Upper lobe of right lung (tissue), 1 donor: Measurements from ENCODE around the gene OR1J1. TPM values are rescaled to one million over a fixed set of nuclear protein-coding genes. Genes with fewer than 3 reads are reported as not detected.

Source experiments
- ATAC-seq: fragments of 200-7000 bp; cut with Tn5 transposase; one replicate; pipeline ENCODE4 v1.9.1; 2020; ENCODE audit warnings: mild to moderate bottlenecking, moderate library complexity
- DNase-seq: peaks from one replicate; pipeline ENCODE4 v3.0.0-alpha.2; 2020
- H3K27ac ChIP-seq: fragments of 200-600 bp; one replicate; pipeline ENCODE4 v1.8.0; 2022
- H3K27me3 ChIP-seq: fragments of 200-600 bp; one replicate; pipeline ENCODE4 v1.8.0; 2022; ENCODE audit warnings: mild to moderate bottlenecking
- H3K36me3 ChIP-seq: fragments of 200-600 bp; one replicate; pipeline ENCODE4 v1.8.0; 2022
- H3K4me1 ChIP-seq: fragments of 200-600 bp; one replicate; pipeline ENCODE4 v1.8.0; 2022
- H3K4me3 ChIP-seq: fragments of 200-600 bp; one replicate; pipeline ENCODE4 v1.8.0; 2022; ENCODE audit warnings: mild to moderate bottlenecking
- H3K9me3 ChIP-seq: fragments of 200-600 bp; one replicate; pipeline ENCODE4 v1.8.0; 2022
- CTCF ChIP-seq: fragments of 200-600 bp; IDR thresholded peaks from one replicate; pipeline ENCODE4 v1.8.0; 2022; ENCODE audit warnings: antibody characterized with exemption
- intact Hi-C: fragments of 100-400 bp; cut with DNase I; formaldehyde crosslinking; loops from one replicate; pipeline ENCODE4 v1.11.0; 2022
- total RNA-seq: library from RNA; stranded (reverse); fragmentation: NEBNext Ultra II Directional; extraction: Animal tissue kit (Norgen Biotek cat#: 25700); gene quantifications from one replicate; pipeline ENCODE4 v1.2.1, GENCODE V29; 2021
- donor health status: DM: no; HTN: yes; CAD: no; lungs with severe emphysema.

The OR1J1 gene
- total RNA-seq, 1 donor from 2014 or later: not detected

GRCh38 chr9:122457787-122458186, 19.9 kb downstream of the OR1J1 start:
- Histone ChIP-seq H3K36me3 (no peaks in the 10 kb centered on the region), H3K4me3 (no peak overlapping the region), H3K27ac (no peak overlapping the region), H3K9me3 (no peaks in the 10 kb centered on the region), H3K27me3 (peaks cover 11% of the 10 kb centered on the region), H3K4me1 (no peaks in the 10 kb centered on the region)
- no peak for TF ChIP-seq CTCF
- DNase-seq (no peak), ATAC-seq (no peak)
- intact Hi-C loops: no loop called here

- Histone ChIP-seq H3K9me3 (no peaks in the 10 kb centered on the region), H3K4me1 (no peaks in the 10 kb centered on the region), H3K27ac (no peak overlapping the region), H3K36me3 (no peaks in the 10 kb centered on the region), H3K27me3 (peaks cover 3% of the 10 kb centered on the region), H3K4me3 (no peak overlapping the region)
- intact Hi-C loops: no loop called here
- no peak for TF ChIP-seq CTCF
- DNase-seq: no peak
- no peak for ATAC-seq
Measured at GRCh38 chr9:122456123-122456522, 21.6 kb downstream of the OR1J1 start.

GRCh38 chr9:122453677-122454135, 24.0 kb downstream of the OR1J1 start:
- Histone ChIP-seq H3K27me3 (peaks cover 3% of the 10 kb centered on the region), H3K4me1 (no peaks in the 10 kb centered on the region), H3K27ac (no peak overlapping the region), H3K36me3 (no peaks in the 10 kb centered on the region), H3K4me3 (no peak overlapping the region), H3K9me3 (no peaks in the 10 kb centered on the region)
- no peak for DNase-seq
- intact Hi-C loops: no loop called here
- no peak for TF ChIP-seq CTCF
- no peak for ATAC-seq

GRCh38 chr9:122446819-122447484, 30.8 kb downstream of the OR1J1 start:
- no peak for TF ChIP-seq CTCF
- intact Hi-C loops: no loop called here
- DNase-seq (no peak), ATAC-seq (no peak)
- no peak overlapping the region for H3K4me3 ChIP-seq
- H3K9me3 ChIP-seq: no peaks in the 10 kb centered on the region
- H3K36me3 ChIP-seq: no peaks in the 10 kb centered on the region
- no peaks in the 10 kb centered on the region for H3K4me1 ChIP-seq
- no peak overlapping the region for H3K27ac ChIP-seq
- H3K27me3 ChIP-seq: peaks cover 3% of the 10 kb centered on the region

GRCh38 chr9:122445155-122445749, 32.5 kb downstream of the OR1J1 start:
- Histone ChIP-seq H3K36me3 (no peaks in the 10 kb centered on the region), H3K4me3 (no peak overlapping the region), H3K9me3 (no peaks in the 10 kb centered on the region), H3K27ac (no peak overlapping the region), H3K27me3 (peaks cover 3% of the 10 kb centered on the region), H3K4me1 (no peaks in the 10 kb centered on the region)
- intact Hi-C loops: no loop called here
- no peak for ATAC-seq
- TF ChIP-seq CTCF: no peak
- no peak for DNase-seq
